Left lung (tissue), 10 donors: Measurements from ENCODE around the gene OPCML. TPM values are rescaled to one million over a fixed set of nuclear protein-coding genes. Genes with fewer than 3 reads are reported as not detected.

ENCODE experiments used
- ATAC-seq: fragments of 200-7000 bp; cut with Tn5 transposase; one replicate; pipeline ENCODE4 v1.9.1; 2020; ENCODE audit warnings: moderate library complexity
- DNase-seq, 4 donors: peaks; one replicate each; pipeline ENCODE4 v3.0.0-alpha.2; 2013 to 2020
- H3K27ac ChIP-seq, 2 donors: fragments of 200-600 bp; sonication (generic) in 1 of 2; one replicate each; pipeline versions ENCODE4 v1.5.0 to v1.8.0; 2020 to 2021
- H3K27me3 ChIP-seq, 2 donors: fragments of 200-600 bp; sonication (generic) in 1 of 2; one replicate each; pipeline versions ENCODE4 v1.5.0 to v1.8.0; 2020 to 2021
- H3K36me3 ChIP-seq, 2 donors: fragments of 200-600 bp; sonication (generic) in 1 of 2; one replicate each; pipeline versions ENCODE4 v1.5.0 to v1.8.0; 2020 to 2021
- H3K4me1 ChIP-seq, 2 donors: fragments of 200-600 bp; one replicate each; pipeline ENCODE4 v1.8.0; 2021
- H3K4me3 ChIP-seq, 2 donors: fragments of 200-600 bp; sonication (generic) in 1 of 2; one replicate each; pipeline versions ENCODE4 v1.5.0 to v1.8.0; 2020 to 2021; ENCODE audit warnings: mild to moderate bottlenecking in 1 of 2
- H3K9me3 ChIP-seq, 2 donors: fragments of 200-600 bp; sonication (generic) in 1 of 2; one replicate each; pipeline versions ENCODE4 v1.5.0 to v1.8.0; 2020 to 2021
- intact Hi-C, 2 donors: fragments of 100-400 bp; cut with DNase I; formaldehyde crosslinking; loops; one replicate each; pipeline versions ENCODE4 v1.11.2 to v1.14.2; 2022
- polyA plus RNA-seq, 6 donors: library from polyadenylated mRNA; unstranded; fragments of 120-200 nt; gene quantifications; one replicate each; pipeline ENCODE4 v1.2.1, GENCODE V29; 2013; ENCODE audit not compliant: insufficient read length in 6 of 6
- total RNA-seq, 2 donors: library from RNA; stranded (reverse); fragmentation: NEBNext Ultra II Directional; extraction: Animal tissue kit (Norgen Biotek cat#: 25700); gene quantifications; one replicate each; pipeline ENCODE4 v1.2.1, GENCODE V29; 2021
- TF ChIP-seq, protein P1 (sequence below), 2 donors: fragments of 200-600 bp; sonication (generic) in 1 of 2; IDR thresholded peaks; one replicate each; pipeline versions ENCODE4 v1.5.0 to v1.8.0; 2021; ENCODE audit warnings: antibody characterized with exemption in 2 of 2
- donor health status: DM: no; HTN: yes; CAD: no.
- donor health status: DM: no; HTN: no; CAD: no.

Gene OPCML
- total and polyA plus RNA-seq, 8 donors: 0.98 to 5.3 (median 1.9) TPM; not detected in 2

DNA sequence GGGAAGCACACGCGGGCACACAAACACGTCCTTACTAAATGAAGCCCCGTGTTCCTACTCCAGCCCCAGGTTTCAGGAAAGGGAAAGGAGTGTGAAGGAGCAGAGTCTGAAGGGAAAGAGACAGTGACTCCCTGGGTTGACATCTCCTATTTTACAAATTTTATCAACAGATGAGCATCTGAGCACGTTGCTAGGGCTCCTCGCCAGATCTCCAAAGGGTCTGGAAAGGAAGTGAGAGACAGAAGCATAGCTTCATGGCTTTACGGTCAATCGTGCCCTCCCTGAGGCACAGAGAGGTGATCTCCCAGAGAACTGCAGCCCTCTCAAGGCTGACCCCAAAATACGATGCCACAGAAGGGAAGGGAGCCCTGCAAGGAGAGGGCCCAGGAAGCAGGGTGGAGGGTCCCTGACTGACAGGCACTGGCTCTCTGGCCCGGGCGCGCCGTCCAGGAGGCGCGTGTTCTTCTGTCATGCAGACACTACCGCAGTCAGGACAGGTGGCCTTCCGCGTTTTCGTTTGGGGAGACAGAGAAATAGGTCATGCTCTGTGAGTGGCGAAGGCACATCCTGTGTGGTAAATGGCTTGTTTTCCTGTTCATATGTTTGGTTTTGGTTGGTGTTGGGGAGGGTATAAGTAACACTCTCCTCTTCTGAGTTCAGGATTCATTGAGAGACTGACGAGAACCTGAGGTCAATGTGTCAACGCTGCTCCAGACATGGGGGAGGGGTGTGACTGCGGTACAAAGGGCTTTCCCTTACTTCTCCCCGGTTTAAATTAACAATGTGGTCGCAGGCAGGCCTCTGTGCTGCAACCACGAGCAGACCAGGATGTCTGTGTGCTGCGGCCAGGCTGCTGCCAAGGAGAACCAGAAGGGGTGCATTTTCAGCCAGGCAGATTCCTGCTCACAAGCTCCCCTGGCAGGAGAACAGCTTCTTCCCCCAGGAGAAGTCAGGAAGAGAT, 813.3 kb downstream of the OPCML start:
- Histone ChIP-seq H3K27ac (no peak overlapping the region), H3K36me3 (no peaks in the 10 kb centered on the region), H3K27me3 (no peaks in the 10 kb centered on the region), H3K9me3 (no peaks in the 10 kb centered on the region), H3K4me3 (no peak overlapping the region), H3K4me1 (no peaks in the 10 kb centered on the region)
- TF ChIP-seq, protein P1, sequence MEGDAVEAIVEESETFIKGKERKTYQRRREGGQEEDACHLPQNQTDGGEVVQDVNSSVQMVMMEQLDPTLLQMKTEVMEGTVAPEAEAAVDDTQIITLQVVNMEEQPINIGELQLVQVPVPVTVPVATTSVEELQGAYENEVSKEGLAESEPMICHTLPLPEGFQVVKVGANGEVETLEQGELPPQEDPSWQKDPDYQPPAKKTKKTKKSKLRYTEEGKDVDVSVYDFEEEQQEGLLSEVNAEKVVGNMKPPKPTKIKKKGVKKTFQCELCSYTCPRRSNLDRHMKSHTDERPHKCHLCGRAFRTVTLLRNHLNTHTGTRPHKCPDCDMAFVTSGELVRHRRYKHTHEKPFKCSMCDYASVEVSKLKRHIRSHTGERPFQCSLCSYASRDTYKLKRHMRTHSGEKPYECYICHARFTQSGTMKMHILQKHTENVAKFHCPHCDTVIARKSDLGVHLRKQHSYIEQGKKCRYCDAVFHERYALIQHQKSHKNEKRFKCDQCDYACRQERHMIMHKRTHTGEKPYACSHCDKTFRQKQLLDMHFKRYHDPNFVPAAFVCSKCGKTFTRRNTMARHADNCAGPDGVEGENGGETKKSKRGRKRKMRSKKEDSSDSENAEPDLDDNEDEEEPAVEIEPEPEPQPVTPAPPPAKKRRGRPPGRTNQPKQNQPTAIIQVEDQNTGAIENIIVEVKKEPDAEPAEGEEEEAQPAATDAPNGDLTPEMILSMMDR (IDR thresholded peaks at IDR 0.05): no peak
- intact Hi-C loops: no loop called here
- ATAC-seq (no peak), DNase-seq (no peak)

DNA sequence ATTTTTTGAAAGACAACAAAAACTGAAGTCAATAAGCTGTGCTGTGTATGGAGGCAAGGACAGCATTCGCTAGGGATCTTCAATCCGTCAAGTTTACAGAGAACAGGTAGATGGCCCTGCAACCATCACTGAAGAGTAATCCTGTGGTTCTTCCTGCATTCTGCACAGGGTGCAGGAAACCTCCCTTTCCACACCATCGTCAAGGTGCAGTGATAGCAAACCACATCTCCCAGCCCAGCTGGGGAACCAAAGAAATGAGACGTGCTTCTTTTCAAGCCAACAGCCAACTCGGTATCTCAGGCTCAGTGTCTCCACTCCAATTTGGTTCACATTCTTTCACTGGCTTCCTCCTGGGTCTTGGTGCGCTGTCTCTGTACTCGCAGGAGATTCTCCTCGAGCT, 814.5 kb downstream of the OPCML start:
- H3K27ac ChIP-seq: no peak overlapping the region
- H3K27me3 ChIP-seq: no peaks in the 10 kb centered on the region
- DNase-seq: no peak
- H3K4me3 ChIP-seq: no peak overlapping the region
- no peak for ATAC-seq
- intact Hi-C loops: no loop called here
- no peaks in the 10 kb centered on the region for H3K36me3 ChIP-seq
- H3K4me1 ChIP-seq: no peaks in the 10 kb centered on the region
- TF ChIP-seq, protein P1 (IDR thresholded peaks at IDR 0.05): no peak
- H3K9me3 ChIP-seq: no peaks in the 10 kb centered on the region

DNA sequence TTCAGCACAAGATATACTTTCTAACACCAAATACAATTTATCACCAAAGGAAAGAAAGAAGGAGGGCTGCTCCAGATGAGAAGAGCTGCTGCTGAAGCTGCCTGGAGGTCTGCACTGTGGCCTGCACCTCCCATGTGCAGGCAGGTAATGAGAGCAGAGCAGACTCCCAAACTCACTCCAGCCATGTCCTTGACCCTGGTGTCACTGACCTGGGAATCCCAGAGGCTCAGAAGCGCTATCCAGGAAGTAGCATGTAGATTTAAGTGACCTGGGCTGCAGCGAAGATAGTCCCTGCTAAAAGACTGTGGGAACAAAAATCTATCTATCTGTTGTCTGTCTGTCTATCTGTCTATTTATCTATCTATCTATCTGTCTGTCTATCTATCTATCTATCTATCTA, 816.3 kb downstream of the OPCML start:
- Histone ChIP-seq H3K4me3 (no peak overlapping the region), H3K4me1 (no peaks in the 10 kb centered on the region), H3K36me3 (no peaks in the 10 kb centered on the region), H3K9me3 (no peaks in the 10 kb centered on the region), H3K27ac (no peak overlapping the region), H3K27me3 (no peaks in the 10 kb centered on the region)
- TF ChIP-seq, protein P1 (IDR thresholded peaks at IDR 0.05): no peak
- ATAC-seq (no peak), DNase-seq (no peak)
- intact Hi-C loops: no loop called here

DNA sequence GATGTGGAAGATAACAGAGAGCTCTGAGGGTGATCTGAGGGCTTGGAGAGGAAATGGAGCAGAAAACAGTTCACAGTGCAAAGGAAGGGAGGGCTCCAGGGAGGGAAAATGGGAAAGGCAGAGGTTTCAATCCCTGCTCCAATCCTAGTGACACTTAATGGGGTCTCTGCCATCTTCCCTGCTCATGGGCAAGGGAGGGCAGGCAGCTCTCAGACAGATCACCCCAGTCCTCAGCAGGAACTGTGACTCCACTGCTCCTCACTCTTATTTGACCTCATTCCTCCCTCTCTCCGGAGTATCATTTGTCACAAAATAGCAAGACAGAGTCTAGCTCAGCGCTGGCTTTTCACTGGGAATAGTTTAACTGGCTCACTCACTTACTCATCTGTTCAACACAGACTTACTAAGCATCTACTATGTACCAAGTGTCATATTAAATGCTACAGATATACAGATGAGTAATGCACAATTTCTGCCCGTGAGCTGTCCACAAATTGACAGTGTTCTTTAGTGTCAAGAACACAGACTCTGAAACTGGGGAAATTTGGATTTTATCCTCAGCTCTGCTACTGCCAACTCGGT, 817.4 kb downstream of the OPCML start:
- DNase-seq: no peak
- Histone ChIP-seq H3K9me3 (no peaks in the 10 kb centered on the region), H3K27ac (no peak overlapping the region), H3K36me3 (no peaks in the 10 kb centered on the region), H3K27me3 (no peaks in the 10 kb centered on the region), H3K4me3 (no peak overlapping the region), H3K4me1 (no peaks in the 10 kb centered on the region)
- TF ChIP-seq, protein P1 (IDR thresholded peaks at IDR 0.05): no peak
- intact Hi-C loops: no loop called here
- ATAC-seq: no peak

- intact Hi-C loops: no loop called here
- Histone ChIP-seq H3K4me1 (no peaks in the 10 kb centered on the region), H3K4me3 (no peak overlapping the region), H3K27me3 (no peaks in the 10 kb centered on the region), H3K36me3 (no peaks in the 10 kb centered on the region), H3K27ac (no peak overlapping the region), H3K9me3 (no peaks in the 10 kb centered on the region)
- ATAC-seq (no peak), DNase-seq (no peak)
- TF ChIP-seq, protein P1 (IDR thresholded peaks at IDR 0.05): no peak
Measured at GRCh38 chr11:132712466-132712865, 819.8 kb downstream of the OPCML start.
